Measurements from ENCODE around the gene ATP6V1A.
A peak's percentile ranks its signal among the peaks of the same experiment; 100 is the strongest.

ATP6V1A gene

DNA sequence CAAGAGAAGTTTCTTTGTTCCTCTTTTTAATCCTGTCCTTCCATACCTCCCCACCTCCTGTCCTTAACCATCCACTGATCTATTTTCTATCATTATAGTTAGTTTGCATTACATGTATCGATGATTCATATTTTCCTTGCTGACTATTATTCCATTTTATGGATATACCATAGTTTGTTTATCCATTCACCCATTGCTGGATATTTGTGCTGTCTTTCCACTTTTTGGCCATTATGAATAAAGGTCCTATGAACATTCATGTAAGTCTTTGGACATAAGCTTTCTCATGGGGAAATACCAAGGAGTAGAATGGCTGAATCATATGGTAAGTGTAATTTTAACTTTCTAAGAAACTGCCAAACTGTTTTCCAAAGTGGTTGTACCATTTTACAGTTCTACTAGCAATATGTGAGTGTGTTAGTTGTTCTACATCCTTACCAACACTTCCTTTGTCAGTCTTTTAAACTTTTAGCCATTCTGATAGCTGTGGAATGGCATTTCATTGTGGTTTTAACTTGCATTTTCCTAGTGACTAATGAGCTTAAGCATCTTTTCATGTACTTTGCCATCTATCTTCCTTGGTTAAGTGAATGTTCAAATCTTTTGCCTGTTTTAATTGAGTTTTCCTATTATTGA is 11.7 kb downstream of the ATP6V1A start:
- no peak for TF ChIP-seq CTCF (IDR thresholded peaks at IDR 0.05; ENCODE audit: insufficient read depth, low read depth, low read length, missing control alignments)
- peak; percentile 46 for DNase-seq (ENCODE audit: low read depth)
- no peak overlapping the region for H3K4me3 ChIP-seq (ENCODE audit: low read length)

DNA sequence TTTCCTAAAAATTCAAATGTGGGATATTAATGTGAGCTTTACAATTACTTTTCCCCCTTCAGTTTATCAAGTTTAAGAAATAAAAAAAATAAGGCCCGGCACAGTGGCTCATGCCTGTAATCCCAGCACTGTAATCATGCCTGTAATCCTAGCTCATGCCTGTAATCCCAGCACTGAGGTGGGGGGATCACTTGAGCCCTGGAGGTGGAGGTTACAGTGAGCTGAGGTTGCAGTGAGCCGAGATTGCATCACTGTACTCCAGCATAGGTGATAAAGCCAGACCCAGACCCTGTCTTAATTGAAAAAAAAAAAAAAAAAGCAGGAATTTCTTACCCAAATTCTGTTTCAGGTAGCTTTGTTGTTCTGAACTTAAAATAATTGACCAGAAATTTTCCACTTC is 17.9 kb downstream of the ATP6V1A start:
- no peak for DNase-seq (ENCODE audit: low read depth)
- no peak overlapping the region for H3K4me3 ChIP-seq (ENCODE audit: low read length)
- TF ChIP-seq CTCF (IDR thresholded peaks at IDR 0.05; ENCODE audit: insufficient read depth, low read depth, low read length, missing control alignments) = no peak

DNA sequence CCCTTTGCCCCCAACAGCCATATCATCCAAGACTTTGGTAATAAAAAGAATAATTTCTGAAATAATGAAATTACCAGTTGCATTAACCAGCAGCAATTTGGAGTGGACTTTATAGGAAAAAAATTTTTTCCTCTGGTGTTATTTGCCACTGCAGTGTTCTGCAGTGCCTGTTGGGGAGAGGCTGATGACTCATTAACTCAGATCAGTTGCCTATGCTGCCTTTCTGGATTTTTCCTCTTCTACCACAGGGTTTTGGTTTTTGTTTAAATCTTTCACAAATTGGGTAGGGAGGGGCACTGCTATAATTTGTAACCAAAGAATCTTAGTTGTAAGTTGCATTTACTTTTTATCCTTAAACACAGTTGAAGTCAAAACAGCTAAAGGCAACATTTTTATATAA is 22.7 kb downstream of the ATP6V1A start:
- peak; percentile 54 for DNase-seq (ENCODE audit: low read depth)

DNA sequence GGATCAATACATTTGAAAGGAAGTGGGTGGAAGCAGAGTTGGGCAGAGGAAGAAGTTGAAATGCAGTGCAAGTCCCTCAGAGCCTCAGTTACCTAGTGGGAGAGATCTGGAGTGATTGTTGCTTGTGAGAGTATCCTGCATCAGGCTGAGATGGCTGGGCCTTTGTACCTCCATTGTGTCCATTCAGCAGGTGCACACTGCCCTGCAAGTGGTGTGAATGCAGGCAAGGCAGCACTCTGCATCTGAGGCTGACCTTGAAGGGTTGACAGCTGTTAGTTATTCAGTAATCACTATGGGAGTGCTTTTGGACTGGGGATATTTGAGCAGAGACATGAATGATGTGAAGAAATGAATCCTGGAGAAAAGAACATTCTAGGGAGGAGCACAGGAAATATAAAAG is 25.2 kb downstream of the ATP6V1A start:
- H3K4me3 ChIP-seq (ENCODE audit: low read length) = no peak overlapping the region
- no peak for TF ChIP-seq CTCF (IDR thresholded peaks at IDR 0.05; ENCODE audit: insufficient read depth, low read depth, low read length, missing control alignments)
- no peak for DNase-seq (ENCODE audit: low read depth)

More for the DNA sequence above, 22.7 kb downstream of the ATP6V1A start:
- H3K4me3 ChIP-seq (ENCODE audit: low read length) = no peak overlapping the region
- peak; percentile 31 for TF ChIP-seq CTCF (IDR thresholded peaks at IDR 0.05; ENCODE audit: insufficient read depth, low read depth, low read length, missing control alignments)

GRCh38 chr3:113773381-113773780 is 26.5 kb downstream of the ATP6V1A start:
- H3K4me3 ChIP-seq (ENCODE audit: low read length) = no peak overlapping the region
- DNase-seq (ENCODE audit: low read depth) = peak; percentile 10
- no peak for TF ChIP-seq CTCF (IDR thresholded peaks at IDR 0.05; ENCODE audit: insufficient read depth, low read depth, low read length, missing control alignments)

DNA sequence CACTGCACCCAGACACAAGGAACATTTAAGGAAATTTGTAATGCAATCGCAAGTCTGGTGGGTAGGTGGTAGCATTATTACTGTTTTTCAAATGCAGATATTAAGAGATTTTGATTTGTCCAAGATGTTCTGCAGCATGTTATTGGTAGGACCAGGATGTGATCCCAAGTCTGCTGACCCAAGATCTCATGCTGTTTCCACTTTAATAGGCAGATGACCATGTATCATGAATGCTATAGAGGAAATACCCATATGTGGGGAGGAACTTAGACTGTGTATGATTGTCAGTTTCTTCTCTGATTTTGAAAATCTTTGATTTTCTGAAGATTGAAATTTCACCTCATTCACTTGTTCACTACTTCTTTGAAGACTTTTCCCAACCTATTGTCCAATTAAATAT is 28.7 kb downstream of the ATP6V1A start:
- DNase-seq (ENCODE audit: low read depth) = no peak
- no peak for TF ChIP-seq CTCF (IDR thresholded peaks at IDR 0.05; ENCODE audit: insufficient read depth, low read depth, low read length, missing control alignments)
- H3K4me3 ChIP-seq (ENCODE audit: low read length) = no peak overlapping the region

GRCh38 chr3:113776564-113776963 is 29.7 kb downstream of the ATP6V1A start:
- no peak for DNase-seq (ENCODE audit: low read depth)
- no peak for TF ChIP-seq CTCF (IDR thresholded peaks at IDR 0.05; ENCODE audit: insufficient read depth, low read depth, low read length, missing control alignments)
- H3K4me3 ChIP-seq (ENCODE audit: low read length) = no peak overlapping the region

Data from epithelial cell of esophagus (primary cell).